Glutamatergic neuron (in vitro differentiated cells): ENCODE results near the gene CHD2. TPM values are rescaled to one million over a fixed set of nuclear protein-coding genes. Genes with fewer than 3 reads are reported as not detected.
"Not testable (repeated sequence)": the region's sequence is repeated elsewhere in the genome, so short reads cannot be mapped to it uniquely, and the experiment has no call there.

Source experiments
- DNase-seq: peaks from one replicate; pipeline ENCODE4 v3.0.0; 2022
- H3K27ac Mint-ChIP-seq: one replicate; pipeline ENCODE4 v1.8.0; 2020; ENCODE audit warnings: mild to moderate bottlenecking, mixed read lengths, inconsistent platforms; ENCODE audit not compliant: unreplicated experiment
- H3K27me3 Mint-ChIP-seq: one replicate; pipeline ENCODE4 v1.8.0; 2020; ENCODE audit warnings: mild to moderate bottlenecking, moderate library complexity, mixed read lengths, inconsistent platforms; ENCODE audit not compliant: unreplicated experiment
- H3K36me3 Mint-ChIP-seq: one replicate; pipeline ENCODE4 v1.8.0; 2020; ENCODE audit warnings: mild to moderate bottlenecking, mixed read lengths, inconsistent platforms; ENCODE audit not compliant: unreplicated experiment
- H3K4me1 Mint-ChIP-seq: one replicate; pipeline ENCODE4 v1.8.0; 2020; ENCODE audit warnings: mild to moderate bottlenecking, low read depth, mixed read lengths, inconsistent platforms; ENCODE audit not compliant: unreplicated experiment
- H3K4me3 Mint-ChIP-seq: one replicate; pipeline ENCODE4 v1.8.0; 2020; ENCODE audit warnings: mild to moderate bottlenecking, mixed read lengths, inconsistent platforms; ENCODE audit not compliant: unreplicated experiment
- H3K9me3 Mint-ChIP-seq: one replicate; pipeline ENCODE4 v1.8.0; 2020; ENCODE audit warnings: mild to moderate bottlenecking, moderate library complexity, mixed read lengths, inconsistent platforms; ENCODE audit not compliant: unreplicated experiment
- CTCF ChIP-seq: fragments of 200-600 bp; sonication (generic); IDR thresholded peaks from one replicate; pipeline ENCODE4 v1.5.0; 2021; ENCODE audit not compliant: partially characterized antibody, unreplicated experiment
- total RNA-seq: library from RNA; stranded (reverse); fragmentation: NEBNext Ultra II Directional; extraction: Animal tissue kit (Norgen Biotek cat#: 25700); gene quantifications from one replicate; pipeline ENCODE4 v1.2.1, GENCODE V29; 2021; ENCODE audit not compliant: unreplicated experiment

Gene CHD2
- total RNA-seq, 1 donor from 2014 or later: 201 TPM

- peaks cover 27% of the 10 kb centered on the region for H3K27me3 Mint-ChIP-seq
- H3K36me3 Mint-ChIP-seq: no peaks in the 10 kb centered on the region
- TF ChIP-seq CTCF: no peak
Observed at GRCh38 chr15:93036951-93037819, 137.1 kb downstream of the CHD2 start.

GRCh38 chr15:93037820-93038705 lies 137.9 kb downstream of the CHD2 start:
- TF ChIP-seq CTCF: no peak
- Mint-ChIP-seq H3K36me3 (peaks cover 2% of the 10 kb centered on the region), H3K27ac (peak overlapping the region; percentile 96), H3K4me3 (peak overlapping the region; percentile 55), H3K9me3 (peaks cover 17% of the 10 kb centered on the region), H3K4me1 (peaks cover 38% of the 10 kb centered on the region), H3K27me3 (peaks cover 29% of the 10 kb centered on the region)
- peak; percentile 14 for DNase-seq

More at GRCh38 chr15:93036951-93037819, 137.1 kb downstream of the CHD2 start:
- peaks cover 16% of the 10 kb centered on the region for H3K9me3 Mint-ChIP-seq
- H3K4me3 Mint-ChIP-seq: peak overlapping the region; percentile 55
- peak; percentile 78 for DNase-seq
- H3K4me1 Mint-ChIP-seq: peaks cover 29% of the 10 kb centered on the region
- H3K27ac Mint-ChIP-seq: peak overlapping the region; percentile 96

DNA sequence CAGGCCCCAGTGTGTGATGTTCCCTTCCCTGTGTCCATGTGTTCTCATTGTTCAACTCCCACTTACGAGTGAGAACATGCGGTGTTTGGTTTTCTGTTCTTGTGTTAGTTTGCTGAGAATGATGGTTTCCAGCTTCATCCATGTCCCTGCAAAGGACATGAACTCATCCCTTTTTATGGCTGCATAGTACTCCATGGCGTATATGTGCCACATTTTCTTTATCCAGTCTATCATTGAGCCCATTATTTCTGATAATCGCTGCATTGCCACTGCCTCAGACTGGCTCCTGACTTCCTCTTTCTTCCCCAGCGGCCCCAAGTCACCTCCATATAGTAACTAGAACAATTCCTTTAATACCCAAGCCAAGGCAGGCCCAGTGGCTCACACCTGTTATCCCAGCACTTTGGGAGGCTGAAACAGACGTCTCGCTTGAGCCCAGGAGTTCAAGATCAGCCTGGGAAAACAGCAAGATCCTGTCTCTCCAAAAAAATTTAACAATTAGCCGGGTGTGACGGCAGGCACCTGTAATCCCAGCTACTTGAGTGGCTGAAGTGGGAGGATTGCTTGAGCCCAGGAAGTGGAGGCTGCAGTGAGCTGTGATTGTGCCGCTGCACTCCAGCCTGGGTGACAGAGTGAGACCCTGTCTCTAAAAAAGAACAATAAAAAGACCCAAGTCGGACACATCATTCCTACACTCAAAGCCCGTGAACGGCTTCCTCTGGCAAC lies 139.6 kb downstream of the CHD2 start:
- Mint-ChIP-seq H3K4me1 (peaks cover 41% of the 10 kb centered on the region), H3K27ac (peak overlapping the region; percentile 45), H3K27me3 (peaks cover 28% of the 10 kb centered on the region), H3K9me3 (peaks cover 17% of the 10 kb centered on the region)
- not testable (repeated sequence) for H3K36me3 Mint-ChIP-seq, DNase-seq, H3K4me3 Mint-ChIP-seq

DNA sequence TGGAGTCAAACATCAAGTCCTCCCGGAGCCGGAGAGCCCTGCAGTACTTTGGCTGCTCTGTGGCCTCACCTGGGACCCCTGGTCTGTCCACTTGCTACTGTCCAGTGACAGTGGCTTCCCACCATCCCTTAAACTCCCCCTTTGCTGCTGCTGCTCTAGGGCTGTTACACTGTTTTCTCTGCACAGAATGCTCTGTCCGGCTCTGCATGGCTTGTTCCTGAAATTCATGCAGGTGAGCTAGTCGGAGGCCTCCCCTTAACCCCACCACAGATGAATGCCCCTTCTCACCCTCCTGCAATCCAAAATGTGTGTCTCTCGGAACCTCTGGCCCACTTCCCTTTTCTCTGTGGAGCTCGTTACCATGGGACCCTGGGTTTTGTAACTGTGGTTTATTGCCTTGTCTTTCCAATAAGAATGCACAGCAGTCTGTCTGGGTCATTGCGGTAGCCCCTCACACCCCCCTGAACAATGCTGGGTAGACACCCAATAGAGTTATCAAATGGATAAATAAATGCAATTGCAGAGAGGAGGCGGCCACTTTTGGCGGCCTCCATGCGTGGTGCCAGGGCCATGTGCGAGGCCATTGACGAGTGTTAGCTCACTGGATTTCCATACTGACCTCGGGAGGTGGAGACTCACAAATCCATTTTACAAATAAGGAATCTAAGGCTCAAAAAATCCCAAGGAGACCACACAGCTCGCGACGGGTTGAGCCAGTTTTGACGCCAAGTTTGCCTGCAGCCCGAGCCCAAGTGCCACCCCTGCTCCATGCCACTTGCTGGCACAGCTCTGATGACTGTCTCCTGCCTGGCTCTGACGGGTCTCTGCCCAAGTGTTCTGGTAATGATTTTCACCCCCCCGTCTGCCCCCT lies 140.4 kb downstream of the CHD2 start:
- Mint-ChIP-seq H3K27ac (peak overlapping the region; percentile 45), H3K9me3 (peaks cover 17% of the 10 kb centered on the region), H3K4me1 (peaks cover 37% of the 10 kb centered on the region), H3K4me3 (no peak overlapping the region), H3K27me3 (peaks cover 31% of the 10 kb centered on the region), H3K36me3 (peaks cover 9% of the 10 kb centered on the region)
- TF ChIP-seq CTCF: no peak
- peak; percentile 15 for DNase-seq
